Fibroblast of lung (primary cell): Measurements from ENCODE around the gene CCDC86.

Experiments
- CTCF ChIP-seq, 2 donors: IDR thresholded peaks in 1 of 2; conservative IDR thresholded peaks in 1 of 2; 1 replicate in 1 of 2; 2 replicates in 1 of 2; pipeline ENCODE4 v1.5.1; 2011 to 2012; ENCODE audit warnings: low read length in 2 of 2, control low read depth in 1 of 2, inconsistent platforms in 1 of 2, low read depth in 1 of 2, mild to moderate bottlenecking in 1 of 2
- EZH2 ChIP-seq: IDR thresholded peaks from 2 replicates; pipeline ENCODE4 v1.5.1; 2012; ENCODE audit warnings: low read length, control low read depth, mild to moderate bottlenecking; ENCODE audit errors: missing control alignments

- TF ChIP-seq CTCF (conservative IDR thresholded peaks at IDR 0.05 in 1 of 2, IDR thresholded peaks at IDR 0.05 in 1 of 2; ENCODE audit: low read depth in 1 of 2, low read length in 2 of 2) (no peak), EZH2 (no peak)
These were observed 31.6 kb downstream of the CCDC86 start for GRCh38 chr11:60873533-60873932.
